Measurements from ENCODE around the gene SELENOM.
A peak's percentile ranks its signal among the peaks of the same experiment; 100 is the strongest.
"Not testable (repeated sequence)": the region's sequence is repeated elsewhere in the genome, so short reads cannot be mapped to it uniquely, and the experiment has no call there.

The SELENOM gene

GRCh38 chr22:31112547-31113091 is 5.3 kb upstream of the SELENOM start:
- peak in 1 of 10 donors; percentile 51 for DNase-seq
- intact Hi-C loops (cut with DNase I), result not testable (repeated sequence)

- no peak for DNase-seq
- intact Hi-C loops (cut with DNase I), result loop anchor here (5.0 kb wide), 2 partner anchors 39 to 164 kb away; no protein-coding TSS in a partner anchor
Observed at GRCh38 chr22:31107894-31108218, 488 bp upstream of the SELENOM start.

DNA sequence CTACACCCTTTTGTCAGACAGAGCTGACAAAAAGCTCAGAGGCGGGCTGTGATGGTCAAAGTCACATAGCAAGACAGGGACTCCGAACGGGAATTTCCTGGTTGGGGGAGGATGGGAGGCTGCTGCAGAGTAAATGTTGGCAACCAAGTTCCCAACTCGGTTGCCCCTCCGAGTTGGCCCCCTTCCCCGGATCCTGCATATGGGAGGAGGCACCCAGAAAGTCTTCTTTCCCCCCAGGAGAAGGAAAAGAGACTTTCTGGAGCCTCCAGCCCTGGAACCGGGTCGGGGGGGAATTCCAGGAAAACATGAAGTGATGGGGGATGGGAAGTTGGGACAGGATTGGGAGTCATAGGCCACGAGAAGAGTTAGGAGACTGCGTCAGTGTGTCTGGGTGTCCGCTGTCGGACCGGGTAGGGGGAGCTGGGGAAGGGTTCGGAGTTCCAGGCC is 614 bp downstream of the SELENOM start:
- DNase-seq, result peak in 2 of 10 donors; percentile 66 to 68
- intact Hi-C loops (cut with DNase I), result loop anchor here (5.0 kb wide), 2 partner anchors 41 to 166 kb away; no protein-coding TSS in a partner anchor

DNA sequence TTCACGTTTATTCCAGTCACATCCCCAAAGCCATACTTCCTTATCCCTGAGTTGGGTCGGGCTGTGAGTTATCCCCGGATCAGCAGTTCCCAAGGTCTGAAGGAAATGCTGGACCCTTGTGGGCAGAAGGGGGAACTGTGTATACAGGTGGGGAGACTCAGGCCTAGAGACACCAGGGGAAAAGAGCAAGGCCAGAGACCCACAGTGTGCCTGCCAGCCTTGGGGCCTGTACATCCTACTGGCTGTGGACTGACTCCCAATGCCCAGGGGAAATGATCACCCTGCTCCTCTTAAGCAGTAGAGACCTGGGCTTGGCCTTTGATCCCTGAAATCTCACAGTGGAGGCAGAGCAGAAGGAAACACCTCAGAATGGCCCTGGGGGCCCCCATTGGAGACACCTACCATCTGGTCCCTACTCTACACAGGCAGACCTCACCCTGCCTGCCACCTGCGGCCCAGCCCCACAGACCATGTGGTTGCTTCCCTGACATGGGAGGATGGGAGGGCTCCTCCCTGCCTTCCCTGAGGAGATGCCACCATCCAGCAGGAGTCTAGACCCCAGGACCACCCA is 1.3 kb downstream of the SELENOM start:
- intact Hi-C loops (cut with DNase I), result loop anchor here (5.0 kb wide), 2 partner anchors 41 to 166 kb away; no protein-coding TSS in a partner anchor
- DNase-seq, result peak in 3 of 10 donors; percentile 65 to 70 (median 67)

- intact Hi-C loops (cut with DNase I), result loop anchor here (5.0 kb wide), 2 partner anchors 42 to 167 kb away; no protein-coding TSS in a partner anchor
- peak in 2 of 10 donors; percentile 15 to 27 for DNase-seq
Observed at GRCh38 chr22:31105282-31105929, 2.0 kb downstream of the SELENOM start.

DNA sequence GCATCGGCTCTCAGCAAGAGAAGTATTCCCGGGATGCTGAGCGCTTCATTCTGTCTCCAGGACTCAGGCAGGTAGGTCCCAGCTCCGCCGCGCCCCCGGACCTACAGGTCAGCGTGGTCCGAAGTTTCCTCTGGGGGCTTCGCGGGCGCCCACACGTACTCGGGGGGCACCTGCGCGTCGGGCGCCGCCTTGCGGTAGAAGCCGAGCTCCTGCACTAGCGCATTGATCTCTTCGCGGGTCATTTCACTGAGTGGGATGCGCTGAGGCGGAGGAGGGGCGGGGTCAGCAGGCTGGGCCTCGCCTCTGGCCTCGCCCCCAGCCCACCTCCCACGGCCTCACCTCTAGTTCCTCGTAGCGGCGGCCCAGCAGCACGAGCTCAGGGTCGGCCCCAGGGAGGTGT is 2.5 kb downstream of the SELENOM start:
- intact Hi-C loops (cut with DNase I), result loop anchor here (5.0 kb wide), 2 partner anchors 42 to 167 kb away; no protein-coding TSS in a partner anchor
- DNase-seq, result peak in 2 of 10 donors; percentile 66 to 73

DNA sequence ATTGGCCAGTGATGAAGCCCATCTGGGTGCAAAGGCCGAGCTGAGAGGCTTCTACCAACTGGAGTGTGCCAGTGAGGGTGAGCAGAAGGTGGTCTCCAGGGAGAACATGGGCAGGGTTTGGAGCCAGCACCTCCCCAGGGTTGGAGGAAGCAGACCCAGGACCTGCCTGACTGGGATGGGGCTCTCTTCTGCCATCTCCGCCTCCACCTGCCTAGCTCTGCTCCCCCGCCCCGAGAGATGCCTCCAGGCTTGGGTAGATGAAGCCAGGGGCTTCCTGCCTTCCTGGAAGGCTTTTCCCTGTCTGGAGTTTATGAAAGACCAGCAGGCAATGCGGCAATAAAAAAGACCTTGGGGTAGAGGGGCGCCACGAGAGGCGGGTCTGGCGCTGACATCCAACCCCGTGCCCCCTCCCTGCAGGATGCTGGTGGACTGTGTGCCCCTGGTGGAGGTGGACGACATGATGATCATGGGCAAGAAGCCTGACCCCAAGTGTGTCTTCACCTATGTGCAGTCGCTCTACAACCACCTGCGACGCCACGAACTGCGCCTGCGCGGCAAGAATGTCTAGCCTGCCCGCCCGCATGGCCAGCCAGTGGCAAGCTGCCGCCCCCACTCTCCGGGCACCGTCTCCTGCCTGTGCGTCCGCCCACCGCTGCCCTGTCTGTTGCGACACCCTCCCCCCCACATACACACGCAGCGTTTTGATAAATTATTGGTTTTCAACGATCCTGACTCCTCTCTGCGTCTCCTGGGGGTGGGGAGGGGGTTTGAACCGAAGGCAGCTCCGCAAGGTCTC is 3.3 kb downstream of the SELENOM start:
- peak in 7 of 10 donors; percentile 57 to 95 (median 68) for DNase-seq
- intact Hi-C loops (cut with DNase I), result no loop called here

- intact Hi-C loops (cut with DNase I), result no loop called here
- peak in 2 of 10 donors; percentile 8 to 20 for DNase-seq
Observed at GRCh38 chr22:31103111-31103510, 4.3 kb downstream of the SELENOM start.

GRCh38 chr22:31102441-31103081 is 4.8 kb downstream of the SELENOM start:
- peak in 2 of 10 donors; percentile 37 to 66 for DNase-seq
- intact Hi-C loops (cut with DNase I), result no loop called here

GRCh38 chr22:31100762-31101525 is 6.4 kb downstream of the SELENOM start:
- intact Hi-C loops (cut with DNase I), result no loop called here
- DNase-seq, result peak in 2 of 10 donors; percentile 54 to 63

- DNase-seq, result peak in 3 of 10 donors; percentile 57 to 85 (median 59)
- intact Hi-C loops (cut with DNase I), result no loop called here
Observed at GRCh38 chr22:31099841-31100761, 7.3 kb downstream of the SELENOM start.

- intact Hi-C loops (cut with DNase I), result no loop called here
- peak in 1 of 10 donors; percentile 24 for DNase-seq
Observed at GRCh38 chr22:31099386-31099785, 8.0 kb downstream of the SELENOM start.

DNA sequence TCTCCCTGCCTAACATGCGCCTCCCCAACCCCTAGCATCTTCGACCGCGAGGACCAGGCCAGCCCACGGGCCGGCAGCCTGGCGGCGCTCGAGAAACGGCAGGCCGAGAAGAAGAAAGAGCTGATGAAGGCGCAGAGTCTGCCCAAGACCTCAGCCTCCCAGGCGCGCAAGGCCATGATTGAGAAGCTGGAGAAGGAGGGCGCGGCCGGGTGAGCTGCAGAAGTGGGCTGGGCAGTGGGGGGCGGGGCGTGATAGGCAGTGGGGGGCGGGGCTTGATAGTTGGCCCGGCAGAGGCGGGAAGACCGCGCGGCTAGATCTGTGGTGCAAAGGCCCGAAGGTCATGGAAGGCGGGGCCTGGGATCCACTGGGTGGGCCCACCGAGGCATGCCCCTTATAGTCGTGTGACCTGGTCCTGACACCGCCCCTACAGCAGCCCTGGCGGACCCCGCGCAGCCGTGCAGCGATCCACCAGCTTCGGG is 8.7 kb downstream of the SELENOM start:
- intact Hi-C loops (cut with DNase I), result no loop called here
- peak in 3 of 10 donors; percentile 55 to 85 (median 80) for DNase-seq

DNA sequence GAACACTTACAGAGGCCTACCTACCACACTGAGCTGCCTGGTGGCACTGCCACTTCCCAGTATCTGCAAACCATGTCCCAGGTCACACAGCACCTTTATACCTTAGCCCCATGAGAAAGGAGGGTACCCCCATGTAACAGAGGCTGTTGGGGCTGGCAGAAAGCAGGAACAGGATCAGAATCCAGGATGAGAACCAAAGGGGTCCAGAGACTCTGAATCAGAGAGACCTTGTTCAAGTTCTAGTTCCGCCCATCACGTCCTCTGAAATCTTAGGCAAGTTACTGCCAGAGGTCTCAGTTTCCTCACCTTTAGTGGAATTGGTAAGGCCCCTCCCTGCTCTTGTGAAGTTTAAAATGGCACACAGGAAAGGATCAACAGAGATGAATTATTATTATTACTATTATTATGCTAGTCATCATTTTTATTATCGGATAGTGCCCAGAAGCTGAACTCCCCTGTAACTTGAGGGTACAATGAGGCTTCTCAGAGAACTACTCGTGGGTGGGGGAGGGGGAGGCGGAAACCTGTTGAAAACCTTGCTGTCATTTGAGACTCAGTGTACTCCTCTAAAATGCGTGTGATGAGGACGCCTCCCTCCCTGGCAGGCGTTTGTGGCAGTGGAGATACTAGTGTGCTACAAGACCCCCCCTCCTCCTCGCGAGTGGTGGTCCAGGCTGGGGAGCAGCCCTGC is 9.3 kb downstream of the SELENOM start:
- DNase-seq, result peak in 1 of 10 donors; percentile 40

DNA sequence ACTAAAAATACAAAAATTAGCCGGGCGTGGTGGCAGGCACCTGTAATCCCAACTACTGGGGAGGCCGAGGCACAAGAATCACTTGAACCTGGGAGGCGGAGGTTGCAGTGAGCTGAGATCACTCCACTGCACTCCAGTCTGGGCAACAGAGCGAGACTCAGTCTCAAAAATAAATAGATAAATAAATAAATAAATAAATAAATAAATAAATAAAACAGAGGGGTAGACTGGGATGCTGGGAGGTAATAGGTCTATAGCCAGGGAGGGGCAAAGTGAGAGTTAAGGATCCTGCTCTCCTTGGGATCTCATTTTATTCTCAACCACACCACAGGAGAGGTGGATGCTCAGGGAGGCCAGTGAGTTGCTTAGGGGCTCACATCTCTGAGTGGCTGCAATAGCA is 9.8 kb downstream of the SELENOM start:
- DNase-seq; intact Hi-C loops (cut with DNase I): not testable (repeated sequence)

More for the DNA sequence above, 9.3 kb downstream of the SELENOM start:
- intact Hi-C loops (cut with DNase I), result no loop called here

GRCh38 chr22:31096657-31097279 is 10.6 kb downstream of the SELENOM start:
- intact Hi-C loops (cut with DNase I), result no loop called here

GRCh38 chr22:31095637-31096249 is 11.6 kb downstream of the SELENOM start:
- intact Hi-C loops (cut with DNase I), result no loop called here

More at GRCh38 chr22:31096657-31097279, 10.6 kb downstream of the SELENOM start:
- peak in 2 of 10 donors; percentile 61 to 62 for DNase-seq

More at GRCh38 chr22:31095637-31096249, 11.6 kb downstream of the SELENOM start:
- no peak for DNase-seq

Data from posterior cingulate gyrus (tissue), 11 donors.